HepG2 (cell line): Measurements from ENCODE around the gene CPLX3. TPM values are rescaled to one million over a fixed set of nuclear protein-coding genes. Genes with fewer than 3 reads are reported as not detected.

ENCODE experiments used
- ATAC-seq: fragments of 200-7000 bp; cut with Tn5 transposase; 3 replicates; pipeline ENCODE4 v1.9.1; 2020; ENCODE audit warnings: mild to moderate bottlenecking, moderate library complexity
- BruUV-seq: library from RNA; stranded (reverse); fragments of 400-500 nt; replicated peaks from 2 replicates; lab custom pipeline; 2021; lab: Mats Ljungman, UMichigan
- CTCF ChIA-PET: fragments of 300-600 bp; formaldehyde crosslinking; extraction: SDS; loops from one replicate; lab custom pipeline; 2021; ENCODE audit warnings: low total read pairs, inconsistent platforms, low intra/inter-chr PET ratio; lab: Yijun Ruan, JAX
- POLR2A ChIA-PET: fragments of 350-600 bp; sonication (Branson Sonifier 250); formaldehyde crosslinking; loops from one replicate; lab custom pipeline; 2020; ENCODE audit warnings: antibody characterized with exemption, inconsistent platforms; lab: Yijun Ruan, JAX
- DNase-seq: peaks from one replicate; pipeline ENCODE4 v3.0.0-alpha.2; 2015; ENCODE audit warnings: low spot score
- FAIRE-seq: peaks from 3 replicates; lab custom pipeline; 2011; peaks lifted over from hg19 to GRCh38; lab: Jason Lieb, UNC
- H2AFZ ChIP-seq: one replicate; pipeline ENCODE4 v1.6.1; 2011; ENCODE audit warnings: low read length, inconsistent platforms
- H3K27ac ChIP-seq: fragments of 300-600 bp; 3 replicates; pipeline ENCODE4 v1.8.0; 2011; ENCODE audit warnings: mixed run types, mild to moderate bottlenecking, mixed read lengths, low read length, inconsistent platforms; ENCODE audit not compliant: insufficient read depth; ENCODE audit errors: extremely low read length
- H3K27me3 ChIP-seq, 2 experiments: fragments of 200-600 bp in 1 of 2; 2 replicates in 1 of 2; 3 replicates in 1 of 2; pipeline versions ENCODE4 v1.6.0 to v1.8.0; 2011; ENCODE audit warnings: low read length in 2 of 2, mild to moderate bottlenecking in 2 of 2, moderate library complexity in 2 of 2, inconsistent platforms in 1 of 2; ENCODE audit not compliant: insufficient read depth in 2 of 2, control insufficient read depth in 1 of 2
- H3K36me3 ChIP-seq, 2 experiments: fragments of 200-600 bp in 1 of 2; replicated peaks in 1 of 2; 2 replicates in 1 of 2; 3 replicates in 1 of 2; pipeline versions ENCODE4 v1.5.1 to v1.8.0; 2011; ENCODE audit warnings: low read length in 2 of 2, inconsistent platforms in 1 of 2; ENCODE audit not compliant: insufficient read depth in 2 of 2, control insufficient read depth in 1 of 2
- H3K4me1 ChIP-seq: 2 replicates; pipeline ENCODE4 v1.5.1; 2012; ENCODE audit warnings: low read length, inconsistent platforms; ENCODE audit not compliant: insufficient read depth
- H3K4me2 ChIP-seq: 2 replicates; pipeline ENCODE4 v1.6.0; 2011; ENCODE audit warnings: low read depth, low read length, inconsistent platforms
- H3K4me3 ChIP-seq, 3 experiments: fragments of 200-600 bp in 1 of 3; sonication (generic), shearing (Covaris generic) in 1 of 3; replicated peaks in 1 of 3; 2 replicates each; pipeline ENCODE4 v1.5.1; 2011 to 2016; ENCODE audit warnings: low read length in 3 of 3, inconsistent platforms in 2 of 3, low read depth in 2 of 3, mild to moderate bottlenecking in 2 of 3, control low read depth in 1 of 3, mixed read lengths in 1 of 3; ENCODE audit not compliant: insufficient read depth in 1 of 3
- H3K79me2 ChIP-seq: one replicate; pipeline ENCODE4 v1.6.1; 2011; ENCODE audit warnings: low read length, inconsistent platforms; ENCODE audit not compliant: insufficient read depth
- H3K9ac ChIP-seq: 2 replicates; pipeline ENCODE4 v1.6.0; 2011; ENCODE audit warnings: mild to moderate bottlenecking, low read depth, low read length, inconsistent platforms; ENCODE audit not compliant: insufficient read depth
- H3K9me3 ChIP-seq: 2 replicates; pipeline ENCODE4 v1.5.1; 2012; ENCODE audit warnings: mild to moderate bottlenecking, low read length
- H4K20me1 ChIP-seq: 2 replicates; pipeline ENCODE4 v1.6.0; 2011; ENCODE audit warnings: inconsistent platforms, mild to moderate bottlenecking, low read length, moderate library complexity; ENCODE audit not compliant: insufficient read depth
- CTCF ChIP-seq: sonication (generic); formaldehyde crosslinking; IDR thresholded peaks from 2 replicates; pipeline ENCODE4 v1.5.0; 2020; ENCODE audit warnings: mild to moderate bottlenecking, missing genetic modification reagents, moderate library complexity
- GABPA ChIP-seq, 2 experiments: IDR thresholded peaks; 2 replicates each; pipeline ENCODE4 v1.6.1; 2011 to 2016; ENCODE audit warnings: low read depth in 2 of 2, low read length in 1 of 2, missing biosample characterization in 1 of 2, missing genetic modification characterization in 1 of 2
- STAG1 ChIP-seq: sonication (generic); formaldehyde crosslinking; IDR thresholded peaks from 2 replicates; pipeline ENCODE4 v1.4.0; 2020; ENCODE audit warnings: missing genetic modification reagents
- ZBTB7A ChIP-seq: sonication (generic); formaldehyde crosslinking; IDR thresholded peaks from 2 replicates; pipeline ENCODE4 v1.8.0; 2022; ENCODE audit warnings: mild to moderate bottlenecking, missing genetic modification reagents
- ZNF503 ChIP-seq: sonication (generic); formaldehyde crosslinking; IDR thresholded peaks from 2 replicates; pipeline ENCODE4 v1.4.0; 2020; ENCODE audit warnings: missing genetic modification reagents
- ZNF629 ChIP-seq: sonication (generic); formaldehyde crosslinking; conservative IDR thresholded peaks from 2 replicates; pipeline ENCODE4 v1.5.0; 2020; ENCODE audit warnings: missing genetic modification reagents
- WGBS: methylation state at CpG from one replicate; pipeline ENCODE4 v1.1.6; 2017; ENCODE audit warnings: low lambda C conversion rate; 5-methylcytosine and 5-hydroxymethylcytosine counted together
- in situ Hi-C: cut with HindIII; loops from 2 replicates; pipeline ENCODE4 v1.10.0; 2017; ENCODE audit warnings: low pct_unique_long_range_greater_than_20kb; ENCODE audit not compliant: extremely low pct_ligation_motif_present
- intact Hi-C: fragments of 100-400 bp; cut with micrococcal nuclease; formaldehyde crosslinking; loops from one replicate; pipeline ENCODE4 v1.10.0; 2022; ENCODE audit not compliant: unreplicated experiment
- polyA plus RNA-seq, 8 experiments: library from polyadenylated mRNA; depleted of rRNA in 3 of 8; stranded (reverse) in 7 of 8; unstranded in 1 of 8; fragments of >200 nt; fragmentation: Illumina TruSeq in 4 of 8; extraction: Trizol in 4 of 8; gene quantifications; 2 replicates each; pipeline versions ENCODE4 v1.2.1 to v1.2.3, GENCODE V29; 2011 to 2016; ENCODE audit warnings: low read depth in 4 of 8, missing spikeins in 1 of 8, mixed read lengths in 1 of 8; ENCODE audit not compliant: insufficient read depth in 1 of 8
- total RNA-seq, 5 experiments: library from RNA; depleted of rRNA; stranded (reverse); fragments of >200 nt; fragmentation: Illumina TruSeq; extraction: Trizol; gene quantifications; 2 replicates each; pipeline ENCODE4 v1.2.3, GENCODE V29; 2016; ENCODE audit warnings: low read depth in 1 of 5

Gene CPLX3
- total and polyA plus RNA-seq, 2 of the 13 experiments (the other 11 are each of a cell fraction or from before 2014, with no cell fraction given): not detected

- peak overlapping the region; percentile 53; the same call in 1 of the 2 replicates for H3K4me2 ChIP-seq
- no peaks in the 10 kb centered on the region for H3K9me3 ChIP-seq
- peaks cover 10% of the 10 kb centered on the region for H3K4me1 ChIP-seq
- no peaks in the 10 kb centered on the region for H4K20me1 ChIP-seq
- no peak overlapping the region for H3K9ac ChIP-seq
- no peak overlapping the region for H3K4me3 ChIP-seq
- peaks cover 0 to 8% of the 10 kb centered on the region in 2 experiments; a peak in 2 of 5 replicates for H3K27me3 ChIP-seq
- 31% methylated on average over 4 of the region's 4 CpGs for whole genome bisulfite sequencing
- TF ChIP-seq ZNF503 (CRISPR knock-in tag) (no peak), GABPA (IDR thresholded peaks at IDR 0.05; ENCODE audit: low read depth, low read length) (no peak), GABPA (CRISPR knock-in tag; IDR thresholded peaks at IDR 0.05; ENCODE audit: low read depth) (no peak), CTCF (CRISPR knock-in tag) (peak; percentile 25; the same call in 1 of the 2 replicates), STAG1 (CRISPR knock-in tag) (peak; percentile 31; the same call in 1 of the 2 replicates), ZBTB7A (CRISPR knock-in tag) (no peak), ZNF629 (peak; percentile 78)
- no peak for DNase-seq
- no TSS peak for BruUV-seq
- peak; percentile 78 for ATAC-seq
- CTCF ChIA-PET: no interaction called here
- POLR2A ChIA-PET: no interaction called here
- H3K27ac ChIP-seq: no peak overlapping the region
- in situ Hi-C loops (no loop called here), intact Hi-C loops (no loop called here)
- H3K79me2 ChIP-seq: no peaks in the 10 kb centered on the region
- no peak for FAIRE-seq
- H2AFZ ChIP-seq: no peak overlapping the region
- no peaks in the 10 kb centered on the region; a peak in 3 of 5 replicates for H3K36me3 ChIP-seq
Observed at GRCh38 chr15:74808840-74809229, 17.6 kb upstream of the CPLX3 start.
